HCT116 (cell line): ENCODE results near the gene PDK2. TPM values are rescaled to one million over a fixed set of nuclear protein-coding genes. Genes with fewer than 3 reads are reported as not detected.

ENCODE experiments used
- ATAC-seq: fragments of 200-7000 bp; cut with Tn5 transposase; 2 replicates; pipeline ENCODE4 v1.9.1; 2020; ENCODE audit warnings: mild to moderate bottlenecking, moderate library complexity
- BruUV-seq: library from RNA; stranded (reverse); fragments of 400-500 nt; replicated peaks from 2 replicates; lab custom pipeline; 2021; lab: Mats Ljungman, UMichigan
- CTCF ChIA-PET: fragments of 300-600 bp; sonication (Branson Sonifier 250); formaldehyde crosslinking; loops from one replicate; lab custom pipeline; 2021; ENCODE audit warnings: antibody characterized with exemption; lab: Charles Lee
- POLR2A ChIA-PET: fragments of 300-600, 350-600 bp; sonication (Branson Sonifier 250); formaldehyde crosslinking; loops from one replicate; lab custom pipeline; 2021; ENCODE audit warnings: antibody characterized with exemption; lab: Charles Lee
- RAD21 ChIA-PET, 2 experiments: fragments of 300-600 bp; sonication (Branson Sonifier 250); formaldehyde crosslinking; loops; one replicate each; lab custom pipeline; 2023; ENCODE audit warnings: low total read pairs in 2 of 2; ENCODE audit not compliant: uncharacterized antibody in 2 of 2, unreplicated experiment in 2 of 2, low non-redundant PET in 1 of 2; lab: Charles Lee
- DNase-seq: peaks from one replicate; pipeline ENCODE4 v3.0.0-alpha.2; 2010; ENCODE audit warnings: low read depth, low spot score
- H2AFZ ChIP-seq: fragments of 200-600 bp; shearing (Covaris generic), sonication (generic); 2 replicates; pipeline ENCODE4 v1.6.1; 2017; ENCODE audit warnings: low read depth, mixed run types, mixed read lengths, antibody characterized with exemption, low read length; ENCODE audit not compliant: poor library complexity, severe bottlenecking
- H3K27ac ChIP-seq: 2 replicates; pipeline ENCODE4 v1.5.1; 2012; ENCODE audit warnings: low read depth, low read length
- H3K27me3 ChIP-seq: fragments of 200-600 bp; sonication (generic); 2 replicates; pipeline ENCODE4 v1.6.1; 2016; ENCODE audit warnings: mixed run types, low read length, mixed read lengths; ENCODE audit not compliant: insufficient read depth
- H3K36me3 ChIP-seq, 2 experiments: fragments of 200-500 bp in 1 of 2; fragments of 200-600 bp in 1 of 2; sonication (Bioruptor generic) in 1 of 2; sonication (generic) in 1 of 2; 2 replicates each; pipeline versions ENCODE4 v1.5.1 to v1.6.1; 2014 to 2016; ENCODE audit warnings: low read length in 2 of 2, inconsistent platforms in 1 of 2, mixed read lengths in 1 of 2, mixed run types in 1 of 2; ENCODE audit not compliant: insufficient read depth in 2 of 2, control insufficient read depth in 1 of 2
- H3K4me1 ChIP-seq, 2 experiments: fragments of 200-600 bp in 1 of 2; sonication (generic) in 1 of 2; 2 replicates each; pipeline versions ENCODE4 v1.5.1 to v1.6.1; 2012 to 2017; ENCODE audit warnings: low read length in 2 of 2, inconsistent platforms in 1 of 2, mild to moderate bottlenecking in 1 of 2, mixed read lengths in 1 of 2, mixed run types in 1 of 2, moderate library complexity in 1 of 2; ENCODE audit not compliant: insufficient read depth in 2 of 2, control insufficient read depth in 1 of 2
- H3K4me2 ChIP-seq: fragments of 200-600 bp; sonication (generic); 2 replicates; pipeline ENCODE4 v1.6.1; 2017; ENCODE audit warnings: mixed run types, low read length, mixed read lengths
- H3K4me3 ChIP-seq, 2 experiments: fragments of 200-600 bp in 1 of 2; sonication (generic) in 1 of 2; replicated peaks in 1 of 2; 2 replicates each; pipeline ENCODE4 v1.5.1; 2011 to 2016; ENCODE audit warnings: low read length in 2 of 2, control low read depth in 1 of 2, low read depth in 1 of 2, mild to moderate bottlenecking in 1 of 2, mixed read lengths in 1 of 2, mixed run types in 1 of 2
- H3K79me2 ChIP-seq: fragments of 200-600 bp; sonication (generic); 2 replicates; pipeline ENCODE4 v1.6.1; 2017; ENCODE audit warnings: mild to moderate bottlenecking, mixed run types, low read length, moderate library complexity, mixed read lengths; ENCODE audit not compliant: insufficient read depth
- H3K9ac ChIP-seq: fragments of 200-600 bp; sonication (generic); 2 replicates; pipeline ENCODE4 v1.6.1; 2016; ENCODE audit warnings: low read length, mixed read lengths
- H3K9me2 ChIP-seq: fragments of 200-600 bp; sonication (generic), shearing (Covaris generic); 2 replicates; pipeline ENCODE4 v1.6.1; 2017; ENCODE audit warnings: mixed run types, mild to moderate bottlenecking, moderate library complexity; ENCODE audit not compliant: insufficient read depth
- H3K9me3 ChIP-seq, 2 experiments: fragments of 200-500 bp in 1 of 2; fragments of 200-600 bp in 1 of 2; sonication (Bioruptor generic) in 1 of 2; sonication (generic) in 1 of 2; 2 replicates each; pipeline ENCODE4 v1.6.1; 2014 to 2017; ENCODE audit warnings: low read length in 2 of 2, mixed read lengths in 2 of 2, inconsistent platforms in 1 of 2, low read depth in 1 of 2, mild to moderate bottlenecking in 1 of 2, mixed run types in 1 of 2, moderate library complexity in 1 of 2; ENCODE audit not compliant: control insufficient read depth in 1 of 2, insufficient read depth in 1 of 2
- H4K20me1 ChIP-seq: fragments of 200-600 bp; sonication (generic), shearing (Covaris generic); 2 replicates; pipeline ENCODE4 v1.6.1; 2017; ENCODE audit warnings: mixed run types, mild to moderate bottlenecking, moderate library complexity; ENCODE audit not compliant: insufficient read depth
- ATF3 ChIP-seq: IDR thresholded peaks from 2 replicates; pipeline ENCODE4 v1.6.1; 2012
- CEBPB ChIP-seq: IDR thresholded peaks from 2 replicates; pipeline ENCODE4 v1.6.1; 2012; ENCODE audit warnings: low read depth
- EZH2 ChIP-seq: fragments of 200-600 bp; sonication (generic); IDR thresholded peaks from 2 replicates; pipeline ENCODE4 v1.6.1; 2017; ENCODE audit warnings: antibody characterized with exemption, mixed run types
- POLR2AphosphoS5 ChIP-seq: IDR thresholded peaks from 2 replicates; pipeline ENCODE4 v1.6.1; 2011; ENCODE audit warnings: mild to moderate bottlenecking, low read depth, low read length, moderate library complexity
- RAD21 ChIP-seq: IDR thresholded peaks from 2 replicates; pipeline ENCODE4 v1.6.1; 2012; ENCODE audit warnings: low read depth, mild to moderate bottlenecking
- SIN3A ChIP-seq: IDR thresholded peaks from 2 replicates; pipeline ENCODE4 v1.6.1; 2012; ENCODE audit warnings: low read depth
- SP1 ChIP-seq: IDR thresholded peaks from 2 replicates; pipeline ENCODE4 v1.6.1; 2012; ENCODE audit warnings: low read depth
- TCF7L2 ChIP-seq: IDR thresholded peaks from 2 replicates; pipeline ENCODE4 v1.7.0; 2011; ENCODE audit warnings: borderline replicate concordance, inconsistent platforms; ENCODE audit not compliant: insufficient read depth, insufficient read length; ENCODE audit errors: extremely low read depth
- ZNF274 ChIP-seq: fragments of 200-500 bp; sonication (Bioruptor generic); IDR thresholded peaks from 2 replicates; pipeline ENCODE4 v1.6.1; 2014; ENCODE audit warnings: mild to moderate bottlenecking, low read depth, low read length, inconsistent platforms
- intact Hi-C: fragments of 100-400 bp; cut with micrococcal nuclease; formaldehyde crosslinking; loops from 2 replicates; pipeline ENCODE4 v1.10.0; 2022
- total RNA-seq: library from RNA; stranded (reverse); gene quantifications from one replicate; pipeline ENCODE4 v1.2.1, GENCODE V29; 2021; ENCODE audit not compliant: unreplicated experiment

The PDK2 gene
- total RNA-seq, 1 experiment from 2014 or later = 39.1 TPM

- DNase-seq = no peak
- Histone ChIP-seq H3K27me3 (no peaks in the 10 kb centered on the region), H3K9me2 (no peaks in the 10 kb centered on the region), H3K27ac (no peak overlapping the region; the same call in 1 of the 2 replicates), H3K4me2 (no peak overlapping the region), H3K36me3 (peaks cover 54 to 61% of the 10 kb centered on the region in 2 experiments; a peak in 3 of 4 replicates), H3K4me3 (no peak overlapping the region)
- RAD21 ChIA-PET = interaction anchor here in 1 of 2 experiments (1.2 kb wide), 1 partner anchor 13 kb away, joined by 3 read pairs; no protein-coding TSS in a partner anchor
- CTCF ChIA-PET = interaction anchor here (1.1 kb wide), 1 partner anchor 12 kb away, joined by 4 read pairs; no protein-coding TSS in a partner anchor
- POLR2A ChIA-PET = no interaction called here
- no TSS peak for BruUV-seq
- TF ChIP-seq EZH2 (no peak), CEBPB (no peak), SP1 (no peak), POLR2AphosphoS5 (no peak), ZNF274 (no peak), ATF3 (no peak), TCF7L2 (no peak), SIN3A (no peak), RAD21 (no peak)
- TF ChIP-seq, all 23 proteins: peak for 0
- intact Hi-C loops = no loop called here
- peaks cover 42 to 47% of the 10 kb centered on the region in 2 experiments for H3K4me1 ChIP-seq
- H3K79me2 ChIP-seq = peaks cover 83% of the 10 kb centered on the region
- no peaks in the 10 kb centered on the region for H3K9me3 ChIP-seq
- no peak overlapping the region for H2AFZ ChIP-seq
- no peak for ATAC-seq
- H3K9ac ChIP-seq = no peak overlapping the region
- H4K20me1 ChIP-seq = no peaks in the 10 kb centered on the region
These were observed 27.2 kb upstream of the PDK2 start for GRCh38 chr17:50067996-50068395.
